Gastroesophageal sphincter (tissue), 4 donors: Measurements from ENCODE around the gene DNAAF3. TPM values are rescaled to one million over a fixed set of nuclear protein-coding genes. Genes with fewer than 3 reads are reported as not detected.

Experiments
- ATAC-seq: fragments of 150-250 bp; one replicate; pipeline ENCODE4 v1.9.1; 2016; ENCODE audit warnings: mild to moderate bottlenecking, moderate library complexity
- H3K27ac ChIP-seq, 4 donors: fragments of 200-600 bp; sonication (generic) in 3 of 4; 1 replicate in 3 of 4; 2 replicates in 1 of 4; pipeline ENCODE4 v1.5.1; 2016 to 2019
- H3K27me3 ChIP-seq: fragments of 200-600 bp; sonication (generic); one replicate; pipeline ENCODE4 v1.5.1; 2019
- H3K36me3 ChIP-seq, 2 donors: fragments of 200-600 bp; sonication (generic); one replicate each; pipeline ENCODE4 v1.5.1; 2019; ENCODE audit warnings: control low read depth in 1 of 2
- H3K4me1 ChIP-seq, 3 donors: fragments of 200-600 bp; sonication (generic); 1 replicate in 2 of 3; 2 replicates in 1 of 3; pipeline ENCODE4 v1.5.1; 2016 to 2019; ENCODE audit warnings: control low read depth in 2 of 3
- H3K4me3 ChIP-seq, 2 donors: fragments of 200-600 bp; sonication (generic); one replicate each; pipeline ENCODE4 v1.5.1; 2019; ENCODE audit warnings: mild to moderate bottlenecking in 1 of 2, moderate library complexity in 1 of 2
- H3K9me3 ChIP-seq, 3 donors: fragments of 200-600 bp; sonication (generic); one replicate each; pipeline ENCODE4 v1.5.1; 2017 to 2019; ENCODE audit warnings: control low read depth in 2 of 3
- CTCF ChIP-seq, 4 experiments: fragments of 200-600 bp in 2 of 4; fragments of 450-650 bp in 2 of 4; sonication (generic) in 1 of 4; IDR thresholded peaks; one replicate each; pipeline ENCODE4 v1.5.1; 2017 to 2019; ENCODE audit warnings: antibody characterized with exemption in 4 of 4, mild to moderate bottlenecking in 2 of 4, moderate library complexity in 2 of 4
- EP300 ChIP-seq: sonication (generic); formaldehyde crosslinking; IDR thresholded peaks from one replicate; pipeline ENCODE4 v1.6.1; 2017; ENCODE audit warnings: antibody characterized with exemption, mild to moderate bottlenecking
- POLR2A ChIP-seq, 2 donors: fragments of 450-650 bp; IDR thresholded peaks; one replicate each; pipeline ENCODE4 v1.6.1; 2017; ENCODE audit warnings: antibody characterized with exemption in 2 of 2, mild to moderate bottlenecking in 2 of 2, moderate library complexity in 1 of 2
- POLR2AphosphoS5 ChIP-seq: sonication (generic); formaldehyde crosslinking; IDR thresholded peaks from one replicate; pipeline ENCODE4 v1.6.1; 2017; ENCODE audit warnings: antibody characterized with exemption
- WGBS, 2 donors: methylation state at CpG; one replicate each; pipeline ENCODE4 v1.1.5; 2018; ENCODE audit warnings: low coverage in 1 of 2; 5-methylcytosine and 5-hydroxymethylcytosine counted together
- total RNA-seq, 4 donors: library from RNA; depleted of rRNA; stranded (reverse); fragments of >200 nt; gene quantifications; one replicate each; pipeline ENCODE4 v1.1.0, GENCODE V29; 2016

DNAAF3 gene
- total RNA-seq, 4 donors from 2014 or later = 0.42 to 0.52 TPM; not detected in 2

GRCh38 chr19:55171440-55171839 lies 5.0 kb upstream of the DNAAF3 start:
- H3K27ac ChIP-seq = no peak overlapping the region
- ATAC-seq = no peak
- H3K4me1 ChIP-seq = peaks cover 0 to 27% (median 8%) of the 10 kb centered on the region in 3 donors
- H3K9me3 ChIP-seq = no peaks in the 10 kb centered on the region
- H3K36me3 ChIP-seq = no peaks in the 10 kb centered on the region
- 74 to 93% methylated on average over 5 of the region's 5 CpGs for WGBS, 2 donors
- peaks cover 100% of the 10 kb centered on the region for H3K27me3 ChIP-seq
- no peak overlapping the region for H3K4me3 ChIP-seq
- TF ChIP-seq EP300 = no peak
- TF ChIP-seq POLR2AphosphoS5 = no peak
- no peak for TF ChIP-seq POLR2A (IDR thresholded peaks at IDR 0.05)
- TF ChIP-seq CTCF (IDR thresholded peaks at IDR 0.05) = no peak

DNA sequence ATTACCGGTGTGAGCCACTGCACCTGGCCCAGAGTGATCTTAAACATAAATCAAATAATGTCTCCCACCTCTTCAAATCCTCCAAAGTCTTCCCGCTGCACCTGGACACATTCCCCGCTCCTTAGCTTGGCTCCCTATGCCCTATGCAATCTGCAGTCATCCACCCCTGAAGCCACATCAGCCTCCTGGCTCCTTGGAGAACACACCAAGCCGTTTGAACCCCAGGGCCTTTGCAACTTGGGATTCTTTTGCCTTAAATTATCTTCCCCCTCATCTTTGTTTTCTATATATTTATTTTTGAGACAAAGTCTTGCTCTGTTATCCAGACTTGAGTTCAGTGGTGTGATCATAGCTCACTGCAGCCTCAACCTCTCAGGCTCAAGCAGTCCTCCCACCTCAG lies 2.7 kb upstream of the DNAAF3 start:
- 54 to 55% methylated on average over 4 of the region's 4 CpGs for WGBS, 2 donors
- Histone ChIP-seq H3K4me3 (no peak overlapping the region), H3K4me1 (peaks cover 0 to 30% (median 8%) of the 10 kb centered on the region in 3 donors), H3K27me3 (peaks cover 100% of the 10 kb centered on the region), H3K36me3 (no peaks in the 10 kb centered on the region), H3K27ac (no peak overlapping the region), H3K9me3 (no peaks in the 10 kb centered on the region)
- TF ChIP-seq POLR2AphosphoS5 = no peak
- TF ChIP-seq POLR2A (IDR thresholded peaks at IDR 0.05) = no peak
- no peak for TF ChIP-seq CTCF (IDR thresholded peaks at IDR 0.05)
- no peak for TF ChIP-seq EP300
- no peak for ATAC-seq

DNA sequence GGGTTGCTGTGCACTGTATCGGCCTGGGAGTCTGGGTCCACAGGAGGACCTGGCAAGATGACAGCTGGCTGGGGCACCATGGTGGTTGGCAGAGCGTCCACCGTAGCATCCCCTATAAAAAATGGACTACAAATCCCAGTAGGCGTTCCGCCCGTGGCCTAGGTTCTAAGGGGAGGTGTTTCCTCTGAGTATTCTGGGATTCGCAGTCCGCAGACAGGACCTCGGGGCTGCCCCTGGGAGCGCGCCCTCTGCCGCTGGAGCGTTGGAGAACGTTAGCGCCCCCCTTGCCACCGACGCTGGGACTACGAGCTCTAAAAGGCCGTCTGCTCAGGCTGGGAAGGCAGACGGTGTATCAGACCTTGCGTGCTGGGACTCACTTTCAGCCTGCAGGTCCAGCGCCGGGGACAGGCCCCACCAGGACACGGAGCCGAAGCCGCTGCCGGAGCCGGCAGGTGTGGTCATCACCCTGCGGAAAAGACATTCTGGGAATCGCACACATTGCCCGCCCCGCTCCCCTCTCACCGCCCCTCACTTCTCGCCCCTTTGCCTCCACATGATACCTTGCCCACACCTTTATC lies 372 bp downstream of the DNAAF3 start:
- Histone ChIP-seq H3K9me3 (no peaks in the 10 kb centered on the region), H3K27ac (peak overlapping the region in 1 of 4 donors; percentile 35), H3K36me3 (no peaks in the 10 kb centered on the region), H3K4me3 (peak overlapping the region in 1 of 2 donors; percentile 46), H3K27me3 (peaks cover 100% of the 10 kb centered on the region), H3K4me1 (peaks cover 0 to 20% (median 0%) of the 10 kb centered on the region in 3 donors)
- no peak for TF ChIP-seq POLR2AphosphoS5
- peak in 2 of 4 experiments; percentile 24 to 43 for TF ChIP-seq CTCF (IDR thresholded peaks at IDR 0.05)
- ATAC-seq = peak; percentile 80
- 20% methylated on average over 1 of the region's 34 CpGs; no CpG with 5 or more reads in 1 of the 2 donors for WGBS, 2 donors

- Histone ChIP-seq H3K27me3 (peaks cover 100% of the 10 kb centered on the region), H3K36me3 (no peaks in the 10 kb centered on the region), H3K9me3 (no peaks in the 10 kb centered on the region), H3K4me3 (no peak overlapping the region), H3K27ac (no peak overlapping the region), H3K4me1 (peaks cover 0 to 31% (median 0%) of the 10 kb centered on the region in 3 donors)
- 27% methylated on average over 3 of the region's 61 CpGs; no CpG with 5 or more reads in 1 of the 2 donors for WGBS, 2 donors
- ATAC-seq = no peak
- TF ChIP-seq POLR2A (IDR thresholded peaks at IDR 0.05) (no peak), POLR2AphosphoS5 (no peak), CTCF (IDR thresholded peaks at IDR 0.05) (no peak), EP300 (no peak)
Observed at GRCh38 chr19:55161571-55162322, 4.7 kb downstream of the DNAAF3 start.

GRCh38 chr19:55160986-55161365 lies 5.4 kb downstream of the DNAAF3 start:
- TF ChIP-seq POLR2AphosphoS5 = no peak
- TF ChIP-seq CTCF (IDR thresholded peaks at IDR 0.05) = no peak
- no peak for TF ChIP-seq POLR2A (IDR thresholded peaks at IDR 0.05)
- no CpG with 5 or more reads among the region's 32 CpGs for WGBS, 2 donors
- H3K27me3 ChIP-seq = peaks cover 100% of the 10 kb centered on the region
- no peak overlapping the region for H3K27ac ChIP-seq
- peaks cover 0 to 31% (median 0%) of the 10 kb centered on the region in 3 donors for H3K4me1 ChIP-seq
- no peaks in the 10 kb centered on the region for H3K9me3 ChIP-seq
- H3K4me3 ChIP-seq = no peak overlapping the region
- H3K36me3 ChIP-seq = no peaks in the 10 kb centered on the region
- no peak for ATAC-seq
